Kidney epithelial cell (primary cell): ENCODE data around the gene PELI2. TPM values are rescaled to one million over a fixed set of nuclear protein-coding genes. Genes with fewer than 3 reads are reported as not detected.

Experiments
- DNase-seq: peaks from one replicate; pipeline ENCODE4 v3.0.0-alpha.2; 2010; ENCODE audit warnings: low read depth
- H3K27me3 ChIP-seq: 2 replicates; pipeline ENCODE4 v1.6.0; 2011; ENCODE audit warnings: low read length; ENCODE audit not compliant: control insufficient read depth, insufficient read depth
- H3K36me3 ChIP-seq: 2 replicates; pipeline ENCODE4 v1.5.1; 2011; ENCODE audit warnings: low read length; ENCODE audit not compliant: control insufficient read depth, insufficient read depth
- H3K4me3 ChIP-seq: 2 replicates; pipeline ENCODE4 v1.5.1; 2011; ENCODE audit warnings: low read depth, mild to moderate bottlenecking, control low read depth, low read length
- CTCF ChIP-seq: IDR thresholded peaks from 2 replicates; pipeline ENCODE4 v1.5.1; 2011; ENCODE audit warnings: mild to moderate bottlenecking, moderate library complexity, low read length, control low read depth, inconsistent platforms; ENCODE audit not compliant: insufficient read depth, poor library complexity, severe bottlenecking
- total RNA-seq: library from RNA; depleted of rRNA; stranded (reverse); fragments of >200 nt; gene quantifications from 2 replicates; pipeline ENCODE4 v1.2.3, GENCODE V29; 2015

PELI2 gene
- total RNA-seq, 1 donor from 2014 or later, result 4.8 TPM

- Histone ChIP-seq H3K36me3 (no peaks in the 10 kb centered on the region), H3K27me3 (no peaks in the 10 kb centered on the region), H3K4me3 (no peak overlapping the region)
- DNase-seq, result no peak
- no peak for TF ChIP-seq CTCF
Observed at GRCh38 chr14:56340932-56341331, 222.7 kb downstream of the PELI2 start.

- H3K4me3 ChIP-seq, result no peak overlapping the region
- H3K36me3 ChIP-seq, result no peaks in the 10 kb centered on the region
- DNase-seq, result no peak
- TF ChIP-seq CTCF, result no peak
- no peaks in the 10 kb centered on the region for H3K27me3 ChIP-seq
Observed at GRCh38 chr14:56341766-56342493, 223.7 kb downstream of the PELI2 start.

- Histone ChIP-seq H3K4me3 (no peak overlapping the region), H3K36me3 (no peaks in the 10 kb centered on the region), H3K27me3 (no peaks in the 10 kb centered on the region)
- no peak for TF ChIP-seq CTCF
- DNase-seq, result no peak
Observed at GRCh38 chr14:56342494-56342942, 224.3 kb downstream of the PELI2 start.

GRCh38 chr14:56349960-56350359 lies 231.7 kb downstream of the PELI2 start:
- Histone ChIP-seq H3K27me3 (no peaks in the 10 kb centered on the region), H3K36me3 (no peaks in the 10 kb centered on the region), H3K4me3 (no peak overlapping the region)
- DNase-seq, result no peak
- no peak for TF ChIP-seq CTCF
